ENCODE data around the gene TACR1. TPM values are rescaled to one million over a fixed set of nuclear protein-coding genes. Genes with fewer than 3 reads are reported as not detected.

TACR1 gene
- total RNA-seq, 1 donor from 2014 or later: not detected

GRCh38 chr2:75045526-75046050, 153.7 kb downstream of the TACR1 start:
- no peak overlapping the region for H3K27ac Mint-ChIP-seq
- no peaks in the 10 kb centered on the region for H3K27me3 Mint-ChIP-seq (ENCODE audit: low read depth)
- H3K4me3 Mint-ChIP-seq (ENCODE audit: low read depth): no peak overlapping the region
- no peaks in the 10 kb centered on the region for H3K4me1 Mint-ChIP-seq (ENCODE audit: low read depth)
- H3K36me3 Mint-ChIP-seq (ENCODE audit: low read depth): no peaks in the 10 kb centered on the region
- intact Hi-C loops (cut with micrococcal nuclease): no loop called here
- DNase-seq (ENCODE audit: low spot score): no peak
- no peaks in the 10 kb centered on the region for H3K9me3 Mint-ChIP-seq

DNA sequence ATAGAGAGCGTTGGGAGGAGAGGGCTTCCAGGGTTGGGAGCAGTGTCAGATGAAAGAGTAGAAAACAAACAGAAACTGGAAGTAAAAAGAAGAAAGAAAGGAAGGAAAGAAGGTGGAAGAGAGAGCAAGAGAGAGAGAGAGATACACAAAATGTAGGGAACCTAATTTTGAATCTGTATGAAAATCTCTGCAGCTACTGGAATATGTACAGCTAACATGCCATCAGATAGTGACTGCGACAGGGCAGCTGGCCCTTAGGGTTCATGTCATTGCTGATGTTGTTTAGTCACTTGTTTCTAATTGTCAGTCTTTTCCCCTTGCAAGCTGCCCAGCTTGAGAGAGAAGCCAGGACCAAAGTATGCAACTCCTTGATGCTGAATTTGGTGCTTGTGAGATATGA, 155.0 kb downstream of the TACR1 start:
- Mint-ChIP-seq H3K27me3 (ENCODE audit: low read depth) (no peaks in the 10 kb centered on the region), H3K27ac (no peak overlapping the region), H3K36me3 (ENCODE audit: low read depth) (no peaks in the 10 kb centered on the region), H3K4me3 (ENCODE audit: low read depth) (no peak overlapping the region), H3K4me1 (ENCODE audit: low read depth) (no peaks in the 10 kb centered on the region), H3K9me3 (no peaks in the 10 kb centered on the region)
- no peak for DNase-seq (ENCODE audit: low spot score)
- intact Hi-C loops (cut with micrococcal nuclease): no loop called here

- H3K9me3 Mint-ChIP-seq: no peaks in the 10 kb centered on the region
- H3K4me1 Mint-ChIP-seq (ENCODE audit: low read depth): no peaks in the 10 kb centered on the region
- no peaks in the 10 kb centered on the region for H3K27me3 Mint-ChIP-seq (ENCODE audit: low read depth)
- no peak for DNase-seq (ENCODE audit: low spot score)
- H3K27ac Mint-ChIP-seq: no peak overlapping the region
- no peak overlapping the region for H3K4me3 Mint-ChIP-seq (ENCODE audit: low read depth)
- intact Hi-C loops (cut with micrococcal nuclease): no loop called here
- H3K36me3 Mint-ChIP-seq (ENCODE audit: low read depth): no peaks in the 10 kb centered on the region
These were observed 156.5 kb downstream of the TACR1 start for GRCh38 chr2:75042823-75043222.

DNA sequence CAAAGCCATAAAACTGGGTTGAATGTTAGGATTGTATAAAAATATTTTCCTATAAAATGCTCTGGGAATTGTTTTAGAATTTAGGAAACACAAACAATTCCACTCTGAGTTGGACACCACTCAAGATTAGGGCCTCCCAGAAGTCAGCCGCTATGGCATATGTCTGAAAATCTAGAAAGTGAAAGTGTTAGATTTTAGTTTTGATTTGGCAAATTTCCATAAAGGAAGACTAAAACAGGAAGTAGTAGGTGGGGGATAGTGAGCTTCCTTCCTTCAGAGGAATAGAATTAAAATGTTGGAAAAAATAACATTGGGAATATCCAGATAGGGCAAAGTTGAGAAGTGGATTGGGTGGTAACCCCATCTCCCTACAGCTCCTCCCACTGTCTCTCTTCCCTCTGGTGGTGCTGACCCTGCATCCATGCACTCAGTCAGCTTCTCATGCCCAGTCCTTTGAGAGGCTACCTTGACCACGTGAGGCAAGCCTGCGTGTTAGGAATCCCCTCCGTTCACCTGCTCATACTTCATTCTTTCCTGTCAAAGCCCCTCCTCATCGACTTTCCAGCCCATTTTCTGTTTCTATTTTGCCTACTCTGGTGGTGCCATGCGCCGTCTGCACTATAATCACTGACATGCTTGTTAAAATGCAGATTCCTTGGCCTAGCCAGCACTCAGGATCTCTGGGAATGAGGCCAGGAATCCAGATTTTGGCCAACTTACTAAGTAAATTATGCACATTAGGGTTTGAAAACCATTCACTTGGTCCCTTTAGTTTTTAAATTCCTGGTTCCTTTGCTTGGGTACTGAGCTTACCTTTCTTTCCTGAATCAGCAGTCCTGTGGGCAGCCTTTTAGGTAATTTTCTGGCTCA, 157.4 kb downstream of the TACR1 start:
- intact Hi-C loops (cut with micrococcal nuclease): no loop called here

GRCh38 chr2:75041226-75041625, 158.1 kb downstream of the TACR1 start:
- H3K27me3 Mint-ChIP-seq (ENCODE audit: low read depth): no peaks in the 10 kb centered on the region
- intact Hi-C loops (cut with micrococcal nuclease): no loop called here
- no peak overlapping the region for H3K27ac Mint-ChIP-seq
- DNase-seq (ENCODE audit: low spot score): no peak
- no peaks in the 10 kb centered on the region for H3K36me3 Mint-ChIP-seq (ENCODE audit: low read depth)
- H3K4me1 Mint-ChIP-seq (ENCODE audit: low read depth): no peaks in the 10 kb centered on the region
- no peak overlapping the region for H3K4me3 Mint-ChIP-seq (ENCODE audit: low read depth)
- no peaks in the 10 kb centered on the region for H3K9me3 Mint-ChIP-seq

More for the DNA sequence above, 157.4 kb downstream of the TACR1 start:
- Mint-ChIP-seq H3K9me3 (no peaks in the 10 kb centered on the region), H3K27ac (no peak overlapping the region), H3K36me3 (ENCODE audit: low read depth) (no peaks in the 10 kb centered on the region), H3K4me1 (ENCODE audit: low read depth) (no peaks in the 10 kb centered on the region), H3K27me3 (ENCODE audit: low read depth) (no peaks in the 10 kb centered on the region), H3K4me3 (ENCODE audit: low read depth) (no peak overlapping the region)
- no peak for DNase-seq (ENCODE audit: low spot score)

DNA sequence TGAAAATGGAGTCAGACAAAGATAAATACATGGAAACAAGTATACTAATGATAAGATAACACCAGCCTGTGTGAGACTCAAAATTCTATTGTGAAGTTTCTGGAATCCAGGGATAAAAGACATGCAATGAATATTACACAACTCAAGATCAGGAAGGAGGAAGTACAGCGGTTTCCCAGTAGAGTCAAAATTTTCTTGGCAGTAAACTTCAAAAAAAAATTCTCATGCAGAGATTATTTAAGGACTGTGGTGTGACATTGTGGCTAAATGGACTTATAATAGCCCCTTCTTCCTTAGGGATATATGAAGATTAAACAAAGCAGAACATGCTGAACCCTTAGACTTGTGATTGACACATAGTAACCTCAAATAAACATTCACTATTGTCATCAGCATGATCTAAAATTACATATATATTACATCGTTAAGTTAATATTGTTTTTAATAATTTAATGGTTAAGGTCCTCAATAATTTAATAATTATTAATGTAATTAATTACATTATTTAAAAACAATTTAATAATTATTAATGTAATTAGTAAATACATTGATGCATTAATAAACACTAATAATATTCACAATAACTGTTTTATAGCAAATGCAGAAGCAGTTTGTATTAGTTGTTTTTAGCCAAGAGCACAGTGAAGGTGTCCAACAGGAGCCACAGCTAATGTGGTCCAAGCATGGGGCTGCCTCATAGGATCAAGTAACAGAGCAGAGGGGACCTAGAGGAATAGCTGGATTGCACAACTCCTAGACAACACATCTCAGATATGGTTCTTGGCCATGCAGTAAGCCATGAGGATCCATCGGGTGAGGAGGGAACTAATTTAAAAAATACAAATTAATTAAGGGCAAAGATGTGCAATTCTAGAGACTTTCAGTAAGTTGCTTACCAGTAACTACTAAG, 163.6 kb downstream of the TACR1 start:
- H3K9me3 Mint-ChIP-seq: no peaks in the 10 kb centered on the region
- no peak for DNase-seq (ENCODE audit: low spot score)
- intact Hi-C loops (cut with micrococcal nuclease): no loop called here
- H3K4me3 Mint-ChIP-seq (ENCODE audit: low read depth): no peak overlapping the region
- no peaks in the 10 kb centered on the region for H3K27me3 Mint-ChIP-seq (ENCODE audit: low read depth)
- H3K4me1 Mint-ChIP-seq (ENCODE audit: low read depth): peaks cover 10% of the 10 kb centered on the region
- no peak overlapping the region for H3K27ac Mint-ChIP-seq
- no peaks in the 10 kb centered on the region for H3K36me3 Mint-ChIP-seq (ENCODE audit: low read depth)

GRCh38 chr2:75033516-75033915, 165.8 kb downstream of the TACR1 start:
- no peaks in the 10 kb centered on the region for H3K27me3 Mint-ChIP-seq (ENCODE audit: low read depth)
- DNase-seq (ENCODE audit: low spot score): no peak
- peaks cover 16% of the 10 kb centered on the region for H3K4me1 Mint-ChIP-seq (ENCODE audit: low read depth)
- H3K36me3 Mint-ChIP-seq (ENCODE audit: low read depth): no peaks in the 10 kb centered on the region
- intact Hi-C loops (cut with micrococcal nuclease): no loop called here
- no peaks in the 10 kb centered on the region for H3K9me3 Mint-ChIP-seq
- H3K27ac Mint-ChIP-seq: no peak overlapping the region
- H3K4me3 Mint-ChIP-seq (ENCODE audit: low read depth): no peak overlapping the region

DNA sequence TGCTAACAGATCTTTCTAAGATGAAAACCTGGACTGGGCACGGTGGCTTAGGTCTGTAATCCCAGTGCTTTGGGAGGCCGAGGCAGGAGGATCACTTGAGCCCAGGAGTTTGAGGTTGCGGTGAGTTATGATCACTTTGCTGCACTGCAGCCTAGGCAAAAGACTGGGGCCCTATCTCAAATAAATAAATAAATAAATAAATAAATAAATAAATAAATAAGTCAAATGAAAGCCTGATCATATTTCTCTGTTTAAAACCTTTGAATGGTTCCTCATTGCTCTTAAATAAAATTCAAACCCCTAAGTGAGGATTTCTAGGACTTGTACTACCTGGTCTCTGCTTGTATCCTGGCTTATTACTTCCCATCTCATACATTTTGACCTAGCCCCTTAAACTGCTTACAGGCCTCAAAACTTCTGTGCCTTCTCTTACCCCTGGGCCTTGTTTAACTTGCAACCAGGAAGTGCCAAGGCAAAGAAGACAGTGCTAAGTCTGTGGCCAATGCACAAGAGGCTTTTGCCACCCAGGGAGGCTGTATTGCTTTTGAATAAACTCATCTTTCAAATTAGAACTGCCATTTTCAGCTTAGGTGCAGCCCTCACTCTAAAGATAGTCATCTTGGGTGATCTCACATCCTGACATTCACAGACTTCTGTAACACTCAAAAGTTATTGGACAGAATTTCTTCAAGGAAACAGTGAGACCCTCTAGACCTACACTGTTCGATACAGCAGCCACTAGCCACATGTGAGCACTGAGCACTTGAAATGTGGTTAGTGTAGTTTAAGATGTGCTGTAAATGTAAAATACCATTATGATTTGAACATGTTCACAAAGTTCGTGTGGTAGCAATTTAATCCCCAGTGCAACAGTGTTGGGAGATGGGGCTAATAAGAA, 167.2 kb downstream of the TACR1 start:
- H3K36me3 Mint-ChIP-seq (ENCODE audit: low read depth): no peaks in the 10 kb centered on the region
- no peak overlapping the region for H3K4me3 Mint-ChIP-seq (ENCODE audit: low read depth)
- peaks cover 16% of the 10 kb centered on the region for H3K4me1 Mint-ChIP-seq (ENCODE audit: low read depth)
- H3K9me3 Mint-ChIP-seq: no peaks in the 10 kb centered on the region
- intact Hi-C loops (cut with micrococcal nuclease): no loop called here
- no peak overlapping the region for H3K27ac Mint-ChIP-seq
- no peaks in the 10 kb centered on the region for H3K27me3 Mint-ChIP-seq (ENCODE audit: low read depth)
- DNase-seq (ENCODE audit: low spot score): no peak

DNA sequence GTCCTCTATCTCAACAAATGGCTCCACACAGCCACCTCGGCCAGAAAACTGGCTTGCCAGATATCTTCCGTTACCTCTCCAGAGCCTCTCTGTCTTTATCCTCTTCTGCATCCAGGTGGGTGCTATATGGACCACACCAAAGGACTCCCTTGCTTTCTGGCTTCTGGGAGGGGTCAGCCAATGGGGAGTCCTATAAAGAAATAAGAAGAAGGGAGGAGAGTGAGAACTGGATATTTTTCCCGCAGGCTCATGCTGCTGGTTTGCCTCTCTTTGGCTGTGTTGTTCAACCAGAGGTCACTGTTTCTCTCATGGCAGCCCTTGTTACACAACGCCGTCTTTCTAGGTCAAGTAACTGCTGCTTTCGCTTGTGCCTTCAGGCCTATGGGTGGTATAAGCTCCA, 168.1 kb downstream of the TACR1 start:
- intact Hi-C loops (cut with micrococcal nuclease): no loop called here
- no peaks in the 10 kb centered on the region for H3K9me3 Mint-ChIP-seq
- H3K27me3 Mint-ChIP-seq (ENCODE audit: low read depth): no peaks in the 10 kb centered on the region
- H3K36me3 Mint-ChIP-seq (ENCODE audit: low read depth): no peaks in the 10 kb centered on the region
- H3K4me1 Mint-ChIP-seq (ENCODE audit: low read depth): peaks cover 16% of the 10 kb centered on the region
- no peak overlapping the region for H3K27ac Mint-ChIP-seq
- no peak overlapping the region for H3K4me3 Mint-ChIP-seq (ENCODE audit: low read depth)
- no peak for DNase-seq (ENCODE audit: low spot score)

- intact Hi-C loops (cut with micrococcal nuclease): no loop called here
- no peak overlapping the region for H3K4me3 Mint-ChIP-seq (ENCODE audit: low read depth)
- no peaks in the 10 kb centered on the region for H3K27me3 Mint-ChIP-seq (ENCODE audit: low read depth)
- H3K36me3 Mint-ChIP-seq (ENCODE audit: low read depth): no peaks in the 10 kb centered on the region
- peaks cover 16% of the 10 kb centered on the region for H3K4me1 Mint-ChIP-seq (ENCODE audit: low read depth)
- no peak for DNase-seq (ENCODE audit: low spot score)
- H3K27ac Mint-ChIP-seq: no peak overlapping the region
- no peaks in the 10 kb centered on the region for H3K9me3 Mint-ChIP-seq
These were observed 168.9 kb downstream of the TACR1 start for GRCh38 chr2:75030218-75031009.

- no peak for DNase-seq (ENCODE audit: low spot score)
- intact Hi-C loops (cut with micrococcal nuclease): no loop called here
These were observed 171.4 kb downstream of the TACR1 start for GRCh38 chr2:75027886-75028285.

More at GRCh38 chr2:75027886-75028285, 171.4 kb downstream of the TACR1 start:
- Mint-ChIP-seq H3K4me3 (ENCODE audit: low read depth) (no peak overlapping the region), H3K27me3 (ENCODE audit: low read depth) (no peaks in the 10 kb centered on the region), H3K36me3 (ENCODE audit: low read depth) (no peaks in the 10 kb centered on the region), H3K27ac (no peak overlapping the region), H3K4me1 (ENCODE audit: low read depth) (peaks cover 16% of the 10 kb centered on the region), H3K9me3 (no peaks in the 10 kb centered on the region)
